Measurements from ENCODE around the gene ZNF483.
"Not testable (repeated sequence)": the region's sequence is repeated elsewhere in the genome, so short reads cannot be mapped to it uniquely, and the experiment has no call there.

ZNF483 gene

GRCh38 chr9:111525056-111525977 lies at the start of gene ZNF483:
Gene ZNF483 (plus strand): TSS chr9:111525179. CDS start chr9:111527396, 2,217 bp downstream.
- DNase-seq (ENCODE audit: low read depth, low spot score) = peak; percentile 50

DNA sequence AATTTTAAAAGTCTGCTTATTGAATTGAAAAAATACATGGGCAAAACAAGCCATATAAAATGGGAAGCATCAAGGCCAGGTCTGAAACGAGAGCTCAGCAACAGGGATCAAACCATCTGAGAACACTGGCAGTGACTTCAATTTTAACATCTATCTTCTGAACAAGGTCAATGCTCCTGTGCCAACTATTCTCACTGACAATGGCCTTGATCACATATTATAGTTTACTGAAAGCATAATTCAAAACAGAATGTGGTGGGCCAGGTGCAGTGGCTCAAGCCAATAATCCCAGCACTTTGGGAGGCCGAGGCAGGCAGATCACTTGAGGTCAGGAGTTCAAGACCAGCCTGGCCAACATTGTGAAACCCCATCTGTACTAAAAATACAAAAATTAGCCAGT lies 49.8 kb upstream of the ZNF483 start:
- DNase-seq (ENCODE audit: low read depth, low spot score) = no peak

DNA sequence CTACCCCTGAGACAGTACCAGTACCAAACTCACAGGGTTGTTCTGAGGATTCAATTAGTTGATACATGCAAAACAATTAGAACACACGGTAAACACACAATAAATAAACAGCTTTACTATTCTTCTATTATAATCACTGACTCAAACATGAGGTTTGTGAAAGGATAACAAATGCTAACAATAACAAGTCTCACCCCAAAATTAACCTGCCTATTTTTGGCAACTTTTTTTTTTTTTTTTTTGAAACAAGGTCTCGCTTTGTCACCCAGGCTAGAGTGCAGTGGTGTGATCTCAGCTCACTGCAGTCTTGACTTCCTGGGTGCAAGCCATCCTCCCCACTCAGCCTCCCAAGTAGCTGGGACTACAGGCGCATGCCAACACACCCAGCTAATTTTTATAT lies 47.3 kb upstream of the ZNF483 start:
- DNase-seq (ENCODE audit: low read depth, low spot score) = no peak

GRCh38 chr9:111481885-111482636 lies 42.9 kb upstream of the ZNF483 start:
- no peak for DNase-seq (ENCODE audit: low read depth, low spot score)

GRCh38 chr9:111482694-111483438 lies 42.1 kb upstream of the ZNF483 start:
- DNase-seq (ENCODE audit: low read depth, low spot score) = no peak

- no peak for DNase-seq (ENCODE audit: low read depth, low spot score)
Observed at GRCh38 chr9:111483439-111483857, 41.5 kb upstream of the ZNF483 start.

DNA sequence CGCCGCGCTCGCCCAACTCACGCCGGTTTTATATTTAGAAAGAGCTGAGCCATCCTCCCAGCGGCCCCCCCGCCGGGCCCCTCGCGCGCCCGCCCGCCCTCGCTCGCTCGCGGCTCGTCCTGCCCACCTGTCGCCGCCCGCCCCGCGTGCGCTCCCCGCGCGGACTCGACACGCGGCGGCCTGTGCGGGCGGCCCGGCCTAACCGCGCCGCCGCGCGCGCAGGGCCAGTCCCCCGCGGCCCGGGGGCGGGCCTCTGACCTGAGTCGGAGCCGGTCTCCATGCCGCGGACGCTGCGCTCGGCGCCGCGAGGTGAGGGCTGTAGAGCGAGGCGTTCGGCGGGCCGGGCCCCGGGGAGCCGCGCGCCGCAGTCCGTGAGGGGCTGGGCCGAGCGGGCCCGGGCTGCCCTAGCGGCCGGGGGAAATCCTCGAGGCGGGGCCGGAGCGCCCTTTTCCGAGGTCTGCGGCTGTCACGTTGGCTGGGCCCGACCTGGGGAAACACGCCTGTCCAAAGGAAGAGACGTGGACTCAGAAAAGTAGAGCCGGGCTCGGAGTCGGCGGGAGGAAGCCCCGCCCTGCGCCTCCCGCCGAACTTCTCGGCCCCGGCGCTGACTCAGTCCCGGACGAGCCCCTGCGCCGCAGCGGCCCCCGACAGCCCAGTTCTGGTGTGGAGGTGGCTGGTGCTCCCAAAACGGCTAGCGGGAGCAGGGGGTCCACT lies 41.0 kb upstream of the ZNF483 start, which contains the start of gene ECPAS:
Gene ECPAS (minus strand): TSS at position 526 of the 714 bp plus-strand sequence. CDS start 11,465 bp downstream, outside the sequence.
- DNase-seq (ENCODE audit: low read depth, low spot score) = peak; percentile 32

GRCh38 chr9:111484572-111484894 lies 40.4 kb upstream of the ZNF483 start:
- DNase-seq (ENCODE audit: low read depth, low spot score) = no peak

- DNase-seq (ENCODE audit: low read depth, low spot score) = not testable (repeated sequence)
Observed at GRCh38 chr9:111497196-111497595, 27.8 kb upstream of the ZNF483 start.

DNA sequence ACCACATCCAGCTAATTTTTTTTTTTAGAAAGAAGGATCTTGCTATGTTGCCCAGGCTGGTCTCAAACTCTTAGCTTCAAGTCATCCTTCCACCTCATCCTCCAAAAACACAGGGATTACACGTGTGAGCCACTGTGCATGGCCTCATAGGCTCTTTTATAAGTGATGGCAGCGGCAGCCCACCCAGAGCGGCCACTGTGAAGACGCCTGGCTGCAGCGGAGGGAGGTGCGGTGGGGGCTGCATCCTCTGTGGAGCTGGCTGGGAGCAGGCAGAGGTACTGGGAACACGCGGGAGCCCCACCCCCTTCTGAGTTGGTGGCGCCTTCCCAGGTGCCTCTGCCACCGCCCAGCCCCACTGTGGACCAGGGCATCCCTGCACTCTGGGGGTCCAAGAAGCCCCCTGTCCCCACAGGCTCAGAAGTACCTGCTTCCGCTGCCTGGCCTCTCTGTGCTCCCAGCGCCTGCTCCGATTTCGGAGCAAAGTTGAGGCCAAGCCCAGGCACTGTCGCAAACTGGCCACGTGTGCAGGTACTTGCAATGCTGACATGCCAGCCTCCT lies 23.9 kb upstream of the ZNF483 start:
- DNase-seq (ENCODE audit: low read depth, low spot score) = no peak

GRCh38 chr9:111501648-111502047 lies 23.3 kb upstream of the ZNF483 start:
- DNase-seq (ENCODE audit: low read depth, low spot score) = no peak

GRCh38 chr9:111502506-111502905 lies 22.5 kb upstream of the ZNF483 start:
- DNase-seq (ENCODE audit: low read depth, low spot score) = no peak

- not testable (repeated sequence) for DNase-seq (ENCODE audit: low read depth, low spot score)
Observed at GRCh38 chr9:111511581-111511980, 13.4 kb upstream of the ZNF483 start.

DNA sequence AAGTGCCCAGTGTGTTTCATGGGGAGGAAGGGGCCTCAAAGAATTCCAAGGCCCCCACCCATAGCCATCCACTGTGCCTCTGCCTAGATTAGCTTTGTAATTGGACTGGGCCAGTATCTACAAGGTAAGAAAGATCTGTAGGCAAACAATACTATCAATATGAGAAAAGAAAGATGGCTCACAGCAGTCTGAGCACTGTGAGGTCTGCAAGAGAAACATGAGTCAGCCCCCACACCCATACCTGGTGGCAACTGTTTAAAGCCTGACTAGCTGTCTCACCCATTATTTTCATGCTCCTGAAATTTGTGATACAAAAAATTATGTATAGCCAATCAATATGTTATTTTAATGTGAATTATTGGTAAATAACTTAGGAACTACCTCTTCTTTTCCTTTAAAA lies 10.0 kb upstream of the ZNF483 start:
- no peak for DNase-seq (ENCODE audit: low read depth, low spot score)

GRCh38 chr9:111516061-111516465 lies 8.9 kb upstream of the ZNF483 start:
- DNase-seq (ENCODE audit: low read depth, low spot score) = no peak

- DNase-seq (ENCODE audit: low read depth, low spot score) = no peak
Observed at GRCh38 chr9:111524731-111525055, 286 bp upstream of the ZNF483 start.

DNA sequence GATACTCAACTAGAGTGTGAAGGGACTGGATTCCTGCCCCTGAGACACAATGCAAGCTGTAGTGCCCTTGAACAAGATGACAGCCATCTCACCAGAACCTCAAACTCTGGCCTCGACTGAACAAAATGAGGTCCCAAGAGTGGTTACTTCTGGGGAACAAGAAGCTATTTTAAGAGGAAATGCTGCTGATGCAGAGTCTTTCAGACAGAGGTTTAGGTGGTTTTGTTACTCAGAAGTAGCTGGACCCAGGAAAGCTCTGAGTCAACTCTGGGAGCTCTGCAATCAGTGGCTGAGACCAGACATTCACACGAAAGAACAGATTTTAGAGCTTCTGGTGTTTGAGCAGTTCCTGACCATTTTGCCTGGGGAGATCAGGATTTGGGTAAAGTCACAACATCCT lies 2.4 kb downstream of the ZNF483 start:
- no peak for DNase-seq (ENCODE audit: low read depth, low spot score)

DNA sequence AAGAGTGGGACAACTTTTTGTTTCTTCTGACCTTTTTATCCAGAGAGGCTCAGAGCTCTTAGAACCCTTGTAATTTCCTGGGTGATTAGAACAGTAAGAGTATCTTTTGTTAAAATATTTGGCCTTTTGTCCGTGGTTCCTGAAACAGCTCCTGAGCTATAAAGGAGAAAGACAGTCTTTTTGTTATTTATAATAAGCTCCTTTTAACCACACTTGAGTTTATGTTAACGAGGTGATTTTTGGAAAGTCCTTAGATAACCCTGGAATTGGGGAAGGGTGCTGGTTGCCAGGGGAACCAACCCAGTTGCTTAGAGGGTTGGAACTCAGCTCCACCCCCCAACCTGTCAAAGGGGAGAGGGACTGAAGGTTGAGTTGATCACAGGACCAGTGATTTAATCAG lies 4.8 kb downstream of the ZNF483 start:
- DNase-seq (ENCODE audit: low read depth, low spot score) = no peak

DNA sequence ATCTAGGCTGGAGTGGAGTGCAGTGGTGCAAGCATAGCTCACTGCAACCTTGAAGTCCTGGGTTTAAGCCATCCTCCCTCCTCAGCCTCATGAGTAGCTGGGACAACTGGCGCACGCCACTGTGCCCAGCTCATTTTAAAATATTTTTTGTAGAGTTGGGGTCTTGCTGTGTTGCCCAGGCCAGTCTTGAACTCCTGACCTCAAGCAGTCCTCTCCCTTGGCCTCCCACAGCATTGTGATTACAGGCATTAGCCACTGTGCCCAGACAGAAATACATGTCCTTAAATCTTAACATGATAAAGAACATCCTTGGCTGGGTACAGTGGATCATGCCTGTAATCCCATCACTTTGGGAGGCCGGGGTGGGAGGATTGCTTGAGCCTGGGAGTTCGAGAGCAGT lies 6.7 kb downstream of the ZNF483 start:
- no peak for DNase-seq (ENCODE audit: low read depth, low spot score)

GRCh38 chr9:111533099-111533790 lies 8.3 kb downstream of the ZNF483 start:
- no peak for DNase-seq (ENCODE audit: low read depth, low spot score)

Data from brain pericyte (primary cell).